DOHH2 (cell line): Measurements from ENCODE around the gene NT5C1B.

Source experiments
- H3F3A ChIP-seq: fragments of 200-600 bp; sonication (generic), shearing (Covaris generic); 2 replicates; pipeline ENCODE4 v1.6.0; 2016; ENCODE audit warnings: antibody characterized with exemption, mild to moderate bottlenecking; ENCODE audit not compliant: control insufficient read depth, insufficient read depth
- H3K27ac ChIP-seq: fragments of 200-600 bp; sonication (generic); 2 replicates; pipeline ENCODE4 v1.5.1; 2014; ENCODE audit warnings: low read depth, mild to moderate bottlenecking, low read length, moderate library complexity
- H3K27me3 ChIP-seq: fragments of 200-600 bp; sonication (generic); 2 replicates; pipeline ENCODE4 v1.6.1; 2014; ENCODE audit warnings: mild to moderate bottlenecking, low read length, mixed read lengths; ENCODE audit not compliant: control insufficient read depth
- H3K36me3 ChIP-seq: fragments of 200-600 bp; sonication (generic); 2 replicates; pipeline ENCODE4 v1.6.1; 2014; ENCODE audit warnings: mild to moderate bottlenecking, low read length, moderate library complexity, mixed read lengths; ENCODE audit not compliant: control insufficient read depth
- H3K4me1 ChIP-seq: fragments of 200-600 bp; sonication (generic); 2 replicates; pipeline ENCODE4 v1.6.1; 2014; ENCODE audit warnings: mild to moderate bottlenecking, low read length, mixed read lengths; ENCODE audit not compliant: control insufficient read depth
- H3K4me2 ChIP-seq: fragments of 200-600 bp; sonication (generic); 2 replicates; pipeline ENCODE4 v1.6.0; 2014; ENCODE audit warnings: mild to moderate bottlenecking, low read length, moderate library complexity
- H3K4me3 ChIP-seq: fragments of 200-600 bp; sonication (generic); 2 replicates; pipeline ENCODE4 v1.5.1; 2014; ENCODE audit warnings: mild to moderate bottlenecking, low read length, mixed read lengths
- H3K79me2 ChIP-seq: fragments of 200-600 bp; sonication (generic); 2 replicates; pipeline ENCODE4 v1.6.1; 2014; ENCODE audit warnings: mild to moderate bottlenecking, low read length, mixed read lengths; ENCODE audit not compliant: control insufficient read depth
- H3K9me2 ChIP-seq: fragments of 200-600 bp; sonication (generic); replicated peaks from 2 replicates; pipeline ENCODE4 v1.6.1; 2014; ENCODE audit warnings: mild to moderate bottlenecking, low read length, mixed read lengths; ENCODE audit not compliant: control insufficient read depth
- H3K9me3 ChIP-seq: fragments of 200-600 bp; sonication (generic); 2 replicates; pipeline ENCODE4 v1.6.1; 2014; ENCODE audit warnings: antibody characterized with exemption, low read length, mixed read lengths; ENCODE audit not compliant: control insufficient read depth, insufficient read depth
- H4K20me1 ChIP-seq: fragments of 200-600 bp; sonication (generic); 2 replicates; pipeline ENCODE4 v1.6.0; 2014; ENCODE audit warnings: low read depth, mild to moderate bottlenecking, antibody characterized with exemption, low read length, moderate library complexity; ENCODE audit not compliant: control insufficient read depth, insufficient read depth
- CTCF ChIP-seq: fragments of 200-600 bp; sonication (generic); IDR thresholded peaks from one replicate; pipeline ENCODE4 v1.5.1; 2014; ENCODE audit warnings: antibody characterized with exemption, mild to moderate bottlenecking, low read depth, low read length; ENCODE audit not compliant: poor library complexity, severe bottlenecking
- EZH2phosphoT487 ChIP-seq: fragments of 200-600 bp; sonication (generic); IDR thresholded peaks from 2 replicates; pipeline ENCODE4 v1.6.1; 2017; ENCODE audit warnings: borderline replicate concordance, mild to moderate bottlenecking, antibody characterized with exemption, low read length, moderate library complexity, mixed read lengths

Gene NT5C1B

DNA sequence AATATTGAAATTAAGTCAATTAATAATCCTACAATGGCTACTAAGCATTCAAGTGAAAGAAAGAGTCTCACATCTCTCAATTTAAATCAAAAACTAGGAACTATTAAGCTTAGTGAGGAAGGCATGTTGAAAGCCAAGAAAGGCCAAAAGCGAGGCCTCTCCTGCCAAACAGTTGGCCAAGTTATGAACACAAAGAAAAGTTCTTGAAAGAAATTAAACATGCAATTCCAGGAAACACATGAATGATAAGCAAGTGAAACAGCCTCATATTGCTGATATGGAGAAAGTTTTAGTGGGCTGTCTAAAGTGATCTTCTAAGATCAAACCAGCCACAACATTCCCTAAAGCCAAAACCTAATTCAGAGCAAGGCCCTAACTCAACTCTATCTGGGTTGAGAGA, 40.7 kb downstream of the NT5C1B start:
- peaks cover 8% of the 10 kb centered on the region for H3F3A ChIP-seq
- no peaks in the 10 kb centered on the region for H3K27me3 ChIP-seq
- H3K27ac ChIP-seq, result no peak overlapping the region
- peaks cover 20% of the 10 kb centered on the region for H3K36me3 ChIP-seq
- no peak overlapping the region for H3K4me3 ChIP-seq
- H3K79me2 ChIP-seq, result peaks cover 9% of the 10 kb centered on the region
- no peaks in the 10 kb centered on the region for H4K20me1 ChIP-seq
- TF ChIP-seq CTCF, result no peak
- no peak for TF ChIP-seq EZH2phosphoT487
- no peaks in the 10 kb centered on the region for H3K9me3 ChIP-seq
- H3K9me2 ChIP-seq, result no peaks in the 10 kb centered on the region
- H3K4me2 ChIP-seq, result no peak overlapping the region
- H3K4me1 ChIP-seq, result peaks cover 33% of the 10 kb centered on the region

DNA sequence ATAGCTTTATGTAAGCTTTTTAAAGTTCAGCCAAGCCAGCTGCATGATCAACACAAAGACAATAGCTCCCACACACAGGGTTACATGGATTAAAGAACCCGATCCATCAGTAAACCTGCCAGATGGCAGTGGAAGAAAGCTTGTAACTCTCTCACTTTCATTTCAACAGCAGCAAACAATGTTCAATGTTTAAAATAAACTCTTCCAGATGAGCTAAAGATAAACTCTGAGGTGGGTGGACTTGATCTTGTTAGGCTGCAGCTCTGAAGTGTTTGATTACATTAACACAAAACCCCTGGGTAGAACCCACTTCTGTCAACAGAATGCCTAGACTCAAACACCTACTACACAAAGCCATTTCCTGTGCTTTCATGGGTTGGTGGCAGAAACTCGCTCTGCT, 42.8 kb downstream of the NT5C1B start:
- Histone ChIP-seq H3K4me1 (peaks cover 33% of the 10 kb centered on the region), H3K36me3 (peaks cover 3% of the 10 kb centered on the region; the same call in 1 of the 2 replicates), H3K9me3 (no peaks in the 10 kb centered on the region), H3K79me2 (no peaks in the 10 kb centered on the region), H3K27me3 (no peaks in the 10 kb centered on the region), H3K4me2 (peak overlapping the region; percentile 82), H3K9me2 (no peaks in the 10 kb centered on the region), H3K4me3 (peak overlapping the region; percentile 62), H3K27ac (peak overlapping the region; percentile 74), H4K20me1 (no peaks in the 10 kb centered on the region), H3F3A (peaks cover 8% of the 10 kb centered on the region)
- no peak for TF ChIP-seq CTCF
- no peak for TF ChIP-seq EZH2phosphoT487

DNA sequence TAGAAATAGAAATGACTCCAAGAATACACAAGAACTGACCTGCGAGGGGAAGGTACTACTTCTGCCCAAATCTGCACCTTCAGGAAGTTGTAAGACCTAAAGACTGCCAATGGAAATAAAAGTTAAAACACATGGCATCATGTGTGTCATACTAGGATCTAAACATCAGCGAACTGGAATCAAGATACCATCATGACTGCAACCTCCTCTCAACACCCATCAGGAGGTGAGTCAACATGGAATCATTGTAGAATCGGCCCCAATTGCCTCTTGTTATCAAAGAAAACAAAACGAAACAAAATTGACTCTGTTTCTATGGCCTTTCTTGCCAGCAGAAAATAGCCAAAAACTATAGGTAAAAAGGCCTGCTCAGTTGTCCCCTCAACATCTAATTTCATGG, 44.0 kb downstream of the NT5C1B start:
- no peaks in the 10 kb centered on the region for H3K9me2 ChIP-seq
- TF ChIP-seq CTCF (no peak), EZH2phosphoT487 (no peak)
- H3K27ac ChIP-seq, result peak overlapping the region; percentile 74; the same call in 1 of the 2 replicates
- H3K27me3 ChIP-seq, result no peaks in the 10 kb centered on the region
- H3K36me3 ChIP-seq, result 0 out of 2 replicates have a peak, but pooled peaks cover 3% of the 10 kb centered on the region
- H3F3A ChIP-seq, result peaks cover 8% of the 10 kb centered on the region
- peaks cover 33% of the 10 kb centered on the region for H3K4me1 ChIP-seq
- H3K4me3 ChIP-seq, result no peak overlapping the region
- H3K4me2 ChIP-seq, result peak overlapping the region; percentile 82; the same call in 1 of the 2 replicates
- H3K79me2 ChIP-seq, result no peaks in the 10 kb centered on the region
- H4K20me1 ChIP-seq, result no peaks in the 10 kb centered on the region
- H3K9me3 ChIP-seq, result no peaks in the 10 kb centered on the region
